GM12801 (cell line): ENCODE data around the gene CBX1.

ENCODE experiments used
- CTCF ChIP-seq: IDR thresholded peaks from one replicate; pipeline ENCODE4 v1.5.1; 2011; ENCODE audit warnings: control low read depth; ENCODE audit not compliant: insufficient read length; ENCODE audit errors: extremely low read depth

The CBX1 gene

GRCh38 chr17:48144231-48144630, 43.0 kb upstream of the CBX1 start:
- no peak for TF ChIP-seq CTCF

GRCh38 chr17:48143629-48144028, 42.4 kb upstream of the CBX1 start:
- no peak for TF ChIP-seq CTCF

GRCh38 chr17:48139944-48140343, 38.7 kb upstream of the CBX1 start:
- no peak for TF ChIP-seq CTCF

GRCh38 chr17:48137656-48138055, 36.4 kb upstream of the CBX1 start:
- no peak for TF ChIP-seq CTCF

GRCh38 chr17:48134912-48135480, 33.7 kb upstream of the CBX1 start:
- TF ChIP-seq CTCF = no peak

- no peak for TF ChIP-seq CTCF
These were observed 31.1 kb upstream of the CBX1 start for GRCh38 chr17:48132385-48132784.

- no peak for TF ChIP-seq CTCF
These were observed 30.0 kb upstream of the CBX1 start for GRCh38 chr17:48131216-48131824.

- TF ChIP-seq CTCF = no peak
These were observed 28.7 kb upstream of the CBX1 start for GRCh38 chr17:48129981-48130380.
